ENCODE measurements around the gene CTSA. TPM values are rescaled to one million over a fixed set of nuclear protein-coding genes. Genes with fewer than 3 reads are reported as not detected.
"Not testable (repeated sequence)": the region's sequence is repeated elsewhere in the genome, so short reads cannot be mapped to it uniquely, and the experiment has no call there.

The CTSA gene
- total RNA-seq, 1 donor from 2014 or later, result 123 TPM

GRCh38 chr20:45890077-45890984 is 804 bp upstream of the CTSA start:
- peak; percentile 89 for DNase-seq
- peak; percentile 80 for ATAC-seq
- intact Hi-C loops (cut with micrococcal nuclease), result no loop called here

DNA sequence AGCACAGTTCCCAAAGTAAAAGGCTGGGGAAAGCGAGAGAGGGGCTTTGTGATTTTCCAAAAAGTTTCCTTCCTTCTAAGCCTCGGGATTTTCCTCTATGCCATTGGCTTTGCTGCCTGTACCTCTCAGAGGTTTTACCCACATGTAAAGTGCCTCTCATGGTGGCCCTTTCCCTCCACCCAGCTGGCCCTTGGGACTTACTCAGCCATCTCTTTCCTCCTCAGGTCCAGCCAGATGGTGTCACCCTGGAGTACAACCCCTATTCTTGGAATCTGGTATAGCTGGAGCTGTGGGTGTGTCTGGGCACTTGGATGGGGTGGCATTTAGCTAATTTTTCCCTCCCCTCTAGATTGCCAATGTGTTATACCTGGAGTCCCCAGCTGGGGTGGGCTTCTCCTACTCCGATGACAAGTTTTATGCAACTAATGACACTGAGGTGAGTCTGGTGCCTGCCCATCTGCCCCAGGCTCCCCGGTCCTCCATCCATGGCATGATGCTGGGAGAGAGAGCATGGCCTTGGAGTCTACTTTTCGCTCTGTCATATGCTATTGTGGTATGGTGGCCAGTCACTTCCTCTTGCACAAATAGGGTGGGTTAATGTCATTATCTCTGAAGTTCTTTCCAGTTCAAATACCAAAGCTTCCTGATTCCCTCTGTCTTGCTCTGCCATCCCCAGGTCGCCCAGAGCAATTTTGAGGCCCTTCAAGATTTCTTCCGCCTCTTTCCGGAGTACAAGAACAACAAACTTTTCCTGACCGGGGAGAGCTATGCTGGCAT is 1.1 kb downstream of the CTSA start:
- ATAC-seq (no peak), DNase-seq (no peak)
- intact Hi-C loops (cut with micrococcal nuclease), result no loop called here

DNA sequence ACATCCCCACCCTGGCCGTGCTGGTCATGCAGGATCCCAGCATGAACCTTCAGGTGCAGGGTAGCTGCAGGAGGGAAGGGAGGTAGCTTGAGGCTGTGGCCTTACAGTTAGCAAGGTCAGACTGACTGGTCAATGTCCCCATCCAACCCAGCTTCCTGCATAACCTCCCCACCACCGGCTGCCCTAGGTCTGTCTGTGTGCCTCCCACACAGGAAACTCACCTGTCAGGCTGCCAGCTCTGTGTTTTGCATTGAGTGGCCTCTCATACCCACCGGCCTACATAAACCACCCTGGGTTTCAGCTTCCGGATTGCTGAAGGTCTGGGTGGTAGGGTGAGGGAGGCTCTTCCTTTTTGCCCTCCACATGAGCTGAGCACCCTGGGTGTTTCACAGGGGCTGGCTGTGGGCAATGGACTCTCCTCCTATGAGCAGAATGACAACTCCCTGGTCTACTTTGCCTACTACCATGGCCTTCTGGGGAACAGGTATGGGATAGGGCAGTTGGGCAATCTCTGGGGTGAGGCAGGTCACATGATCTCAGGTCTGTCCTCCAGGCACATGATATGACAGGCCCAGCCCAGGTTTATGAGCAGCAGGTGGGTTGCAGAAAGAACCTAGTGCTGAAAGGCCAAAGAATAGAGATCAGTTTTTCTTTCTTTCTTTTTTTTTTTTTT is 1.8 kb downstream of the CTSA start:
- ATAC-seq (no peak), DNase-seq (no peak)
- intact Hi-C loops (cut with micrococcal nuclease), result no loop called here

- no peak for DNase-seq
- intact Hi-C loops (cut with micrococcal nuclease), result no loop called here
- no peak for ATAC-seq
Observed at GRCh38 chr20:45893831-45894230, 2.7 kb downstream of the CTSA start.

DNA sequence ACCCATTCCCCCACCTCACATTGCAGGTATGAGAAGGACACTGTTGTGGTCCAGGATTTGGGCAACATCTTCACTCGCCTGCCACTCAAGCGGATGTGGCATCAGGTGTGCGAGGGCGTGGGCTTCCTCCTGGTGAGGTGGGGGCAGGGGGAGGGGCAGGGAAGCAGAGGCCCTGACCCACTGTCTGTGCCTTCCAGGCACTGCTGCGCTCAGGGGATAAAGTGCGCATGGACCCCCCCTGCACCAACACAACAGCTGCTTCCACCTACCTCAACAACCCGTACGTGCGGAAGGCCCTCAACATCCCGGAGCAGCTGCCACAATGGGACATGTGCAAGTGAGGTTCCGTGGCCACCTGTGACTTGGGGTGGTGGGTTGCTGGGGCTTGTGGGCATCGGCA is 3.7 kb downstream of the CTSA start:
- ATAC-seq (no peak), DNase-seq (no peak)
- intact Hi-C loops (cut with micrococcal nuclease), result no loop called here

DNA sequence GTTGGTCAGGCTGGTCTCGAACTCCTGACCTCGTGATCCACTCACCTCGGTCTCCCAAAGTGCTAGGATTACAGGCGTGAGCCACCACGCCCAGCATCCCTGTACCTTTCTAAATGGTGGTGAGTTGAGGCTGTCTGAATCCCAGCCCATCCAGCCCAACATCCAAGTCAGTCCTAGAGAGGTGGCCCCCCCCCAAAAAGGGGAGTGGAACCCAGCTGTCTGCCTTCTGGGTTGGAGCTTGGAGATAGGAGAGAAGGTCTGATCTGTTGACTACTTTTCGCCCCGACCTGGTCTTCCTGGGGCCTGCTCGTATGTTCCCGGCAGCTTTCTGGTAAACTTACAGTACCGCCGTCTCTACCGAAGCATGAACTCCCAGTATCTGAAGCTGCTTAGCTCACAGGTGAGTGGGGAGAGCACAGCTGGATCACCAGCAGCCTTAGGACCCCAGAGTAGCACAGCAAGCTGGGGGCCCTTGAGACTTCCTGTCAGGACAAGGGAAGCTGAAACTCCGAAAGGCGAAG is 5.6 kb downstream of the CTSA start:
- intact Hi-C loops (cut with micrococcal nuclease), result no loop called here
- DNase-seq (no peak), ATAC-seq (no peak)

GRCh38 chr20:45897289-45897688 is 6.2 kb downstream of the CTSA start:
- no peak for ATAC-seq
- intact Hi-C loops (cut with micrococcal nuclease), result no loop called here
- DNase-seq, result no peak

GRCh38 chr20:45897692-45898091 is 6.6 kb downstream of the CTSA start:
- intact Hi-C loops (cut with micrococcal nuclease), result no loop called here
- DNase-seq (no peak), ATAC-seq (no peak)

- no peak for ATAC-seq
- intact Hi-C loops (cut with micrococcal nuclease), result no loop called here
- DNase-seq, result no peak
Observed at GRCh38 chr20:45898285-45898684, 7.2 kb downstream of the CTSA start.

- intact Hi-C loops (cut with micrococcal nuclease), result no loop called here
- ATAC-seq (no peak), DNase-seq (no peak)
Observed at GRCh38 chr20:45899046-45899835, 8.1 kb downstream of the CTSA start.

DNA sequence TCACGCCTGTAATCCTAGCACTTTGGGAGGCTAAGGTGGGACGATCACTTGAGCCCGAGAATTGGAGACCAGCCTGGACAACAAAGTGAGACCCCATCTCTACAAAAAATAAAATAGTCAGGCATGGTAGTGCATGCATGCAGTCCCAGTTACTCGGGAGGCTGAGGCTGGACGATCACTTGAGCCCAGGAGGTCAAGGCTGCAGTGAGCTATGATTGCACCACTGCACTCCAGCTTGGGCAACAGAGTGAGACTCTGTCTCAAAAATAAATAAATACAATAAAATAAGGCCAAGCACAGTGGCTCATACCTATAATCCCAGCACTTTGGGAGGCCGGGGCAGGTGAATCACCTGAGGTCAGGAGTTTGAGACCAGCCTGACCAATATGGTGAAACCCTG is 10.2 kb downstream of the CTSA start:
- intact Hi-C loops (cut with micrococcal nuclease); DNase-seq; ATAC-seq: not testable (repeated sequence)

GRCh38 chr20:45902199-45902701 is 11.1 kb downstream of the CTSA start:
- ATAC-seq (no peak), DNase-seq (no peak)
- intact Hi-C loops (cut with micrococcal nuclease), result no loop called here

DNA sequence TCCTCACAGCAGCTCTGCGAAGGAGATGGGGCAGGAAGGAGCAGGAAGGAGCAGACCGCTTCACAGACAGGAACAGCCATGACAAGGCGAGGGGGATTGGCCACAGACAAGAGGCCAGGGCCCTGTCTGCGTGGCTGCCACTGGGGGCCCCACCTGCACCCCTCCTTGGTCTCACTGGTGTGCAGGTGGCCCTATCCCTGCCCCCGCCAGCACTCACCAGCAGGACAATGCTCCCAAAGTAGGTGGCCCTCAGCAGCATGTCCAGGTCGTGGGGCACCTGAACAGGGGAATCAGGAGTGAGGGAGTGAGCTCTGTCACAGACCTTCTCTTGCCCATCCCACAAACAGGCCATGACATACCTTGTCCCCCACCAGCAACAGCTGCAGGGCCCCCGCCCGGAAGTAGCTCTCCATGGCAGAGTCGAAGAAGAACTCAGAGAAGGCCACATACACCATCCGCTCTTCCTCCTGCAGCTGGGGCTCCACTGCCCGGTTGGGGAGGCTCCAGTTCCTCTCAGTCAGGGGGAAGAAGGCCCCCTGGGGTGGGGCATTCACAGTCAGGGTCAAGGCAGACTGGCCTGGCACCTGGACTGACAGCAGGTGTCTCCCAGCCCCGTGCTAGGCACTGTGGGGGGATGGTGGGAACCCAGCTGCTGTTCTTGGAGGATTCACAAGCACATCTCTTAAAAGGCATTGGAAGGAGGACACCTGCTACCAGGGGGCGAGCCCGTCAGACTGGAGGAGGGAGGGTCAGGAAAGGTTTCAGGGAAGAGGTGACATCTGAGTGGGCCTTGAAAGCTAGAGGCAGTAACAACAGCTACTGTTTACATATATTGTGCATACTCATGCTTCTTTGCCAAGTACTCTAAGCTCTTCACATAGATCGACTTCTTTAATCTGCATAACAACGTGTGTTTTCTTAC is 13.7 kb downstream of the CTSA start:
- intact Hi-C loops (cut with micrococcal nuclease), result no loop called here
- DNase-seq, result no peak
- ATAC-seq, result no peak

GRCh38 chr20:45905505-45906079 is 14.5 kb downstream of the CTSA start:
- ATAC-seq (no peak), DNase-seq (no peak)

DNA sequence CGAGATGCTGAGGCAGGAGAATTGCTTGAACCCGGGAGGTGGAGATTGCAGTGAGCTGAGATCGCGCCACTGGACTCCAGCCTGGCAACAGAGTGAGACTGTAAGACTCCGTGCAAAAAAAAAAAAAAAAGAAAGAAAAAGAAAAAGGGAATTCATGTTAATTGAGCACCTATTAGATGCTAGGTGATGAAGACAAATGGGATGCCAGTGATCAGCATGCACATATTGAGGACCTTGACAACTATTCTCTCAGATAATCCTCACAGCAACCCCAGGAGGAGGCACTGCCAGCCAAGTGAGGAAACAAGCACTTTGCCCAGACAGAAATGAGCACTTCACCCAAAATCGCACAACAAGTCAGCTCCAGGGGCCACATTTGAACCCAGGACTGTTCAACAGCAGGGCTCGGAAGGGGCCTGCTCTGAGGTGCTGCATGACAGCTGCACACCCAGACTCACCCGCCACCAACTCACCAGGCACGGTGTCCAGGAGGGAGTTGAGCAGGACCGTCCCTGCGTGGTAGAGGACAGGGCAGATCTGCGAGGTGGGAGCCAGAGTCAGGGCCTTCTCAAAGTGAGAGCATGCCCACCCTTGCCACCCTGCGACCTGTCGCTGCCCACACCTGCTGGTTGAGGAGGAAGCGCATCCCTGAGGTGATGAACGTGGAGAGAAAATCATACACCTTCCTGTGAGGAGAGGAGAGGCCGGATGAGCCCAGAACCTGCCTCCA is 16.2 kb downstream of the CTSA start:
- DNase-seq (no peak), ATAC-seq (no peak)
- intact Hi-C loops (cut with micrococcal nuclease), result no loop called here

More at GRCh38 chr20:45905505-45906079, 14.5 kb downstream of the CTSA start:
- intact Hi-C loops (cut with micrococcal nuclease), result no loop called here

GRCh38 chr20:45908084-45908483 is 16.9 kb downstream of the CTSA start:
- intact Hi-C loops (cut with micrococcal nuclease), result no loop called here
- ATAC-seq (no peak), DNase-seq (no peak)

- intact Hi-C loops (cut with micrococcal nuclease), result no loop called here
- DNase-seq (no peak), ATAC-seq (no peak)
Observed at GRCh38 chr20:45909336-45909808, 18.2 kb downstream of the CTSA start.

All from left ventricle myocardium superior (tissue), 1 donor.